Measurements from ENCODE around the gene TENM4. TPM values are rescaled to one million over a fixed set of nuclear protein-coding genes. Genes with fewer than 3 reads are reported as not detected.

TENM4 gene
- total RNA-seq, 2 donors from 2014 or later: 2.6 to 6.8 TPM

DNA sequence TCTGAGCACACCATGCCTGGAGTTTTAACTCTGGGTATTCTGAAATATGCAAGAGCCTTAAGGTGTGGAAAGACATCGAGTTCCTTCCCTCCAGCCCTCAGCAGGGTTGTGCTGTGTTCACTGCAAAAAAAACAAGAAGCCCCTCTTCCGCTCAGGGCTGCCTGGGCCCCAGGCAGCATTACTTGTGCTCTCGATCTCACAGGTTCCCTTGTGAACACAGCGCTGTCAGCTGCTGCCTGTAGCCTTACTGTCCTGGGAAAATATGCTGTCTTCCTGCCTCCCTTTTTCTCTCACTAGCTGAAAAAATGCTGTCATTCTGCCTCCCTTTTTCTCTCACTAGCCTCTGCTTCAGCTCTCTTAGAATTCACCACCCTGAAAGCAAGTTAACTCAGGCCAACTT is 15.7 kb upstream of the TENM4 start:
- no peak overlapping the region for H3K27ac ChIP-seq
- H3K9me3 ChIP-seq: no peaks in the 10 kb centered on the region
- DNase-seq (ENCODE audit: low spot score): no peak
- no peaks in the 10 kb centered on the region for H3K36me3 ChIP-seq
- intact Hi-C loops (cut with DNase I): no loop called here
- TF ChIP-seq POLR2AphosphoS5 (IDR thresholded peaks at IDR 0.05) (no peak), POLR2A (IDR thresholded peaks at IDR 0.05) (no peak), CTCF (IDR thresholded peaks at IDR 0.05) (no peak)
- no peaks in the 10 kb centered on the region for H3K4me1 ChIP-seq (replicated peaks)
- WGBS: 55% methylated on average over 4 of the region's 4 CpGs
- H3K4me3 ChIP-seq: no peak overlapping the region
- H3K27me3 ChIP-seq (replicated peaks; ENCODE audit: insufficient read depth): no peaks in the 10 kb centered on the region

DNA sequence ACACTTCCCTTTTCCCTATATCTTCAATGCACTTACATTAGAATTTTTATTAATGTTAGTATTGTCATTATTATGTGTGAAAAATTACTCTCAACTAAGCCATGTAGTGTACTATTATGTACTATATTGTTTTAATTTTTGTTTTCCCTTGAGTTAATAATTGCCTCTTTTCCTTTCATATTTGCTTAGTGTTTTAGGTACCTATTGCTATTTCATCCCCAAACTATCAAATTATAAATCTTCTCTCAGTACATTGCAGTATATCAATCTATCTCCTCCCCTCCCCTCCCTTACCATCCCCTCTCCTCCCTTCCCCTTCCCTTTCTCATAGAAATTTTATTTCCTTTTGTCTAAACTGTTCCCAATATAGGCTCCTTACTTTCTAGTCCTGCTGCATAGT is 12.8 kb upstream of the TENM4 start:
- no peak overlapping the region for H3K27ac ChIP-seq
- H3K4me1 ChIP-seq (replicated peaks): no peaks in the 10 kb centered on the region
- no peak for DNase-seq (ENCODE audit: low spot score)
- no peaks in the 10 kb centered on the region for H3K9me3 ChIP-seq
- intact Hi-C loops (cut with DNase I): no loop called here
- no peak for TF ChIP-seq POLR2AphosphoS5 (IDR thresholded peaks at IDR 0.05)
- TF ChIP-seq POLR2A (IDR thresholded peaks at IDR 0.05): no peak
- no peak for TF ChIP-seq CTCF (IDR thresholded peaks at IDR 0.05)
- no peaks in the 10 kb centered on the region for H3K36me3 ChIP-seq
- no peak overlapping the region for H3K4me3 ChIP-seq
- no peaks in the 10 kb centered on the region for H3K27me3 ChIP-seq (replicated peaks; ENCODE audit: insufficient read depth)

- no peaks in the 10 kb centered on the region for H3K4me1 ChIP-seq (replicated peaks)
- H3K9me3 ChIP-seq: no peaks in the 10 kb centered on the region
- no peak overlapping the region for H3K4me3 ChIP-seq
- H3K27ac ChIP-seq: no peak overlapping the region
- WGBS: 85% methylated on average over 5 of the region's 5 CpGs
- no peaks in the 10 kb centered on the region for H3K36me3 ChIP-seq
- peaks cover 3% of the 10 kb centered on the region for H3K27me3 ChIP-seq (replicated peaks; ENCODE audit: insufficient read depth)
- intact Hi-C loops (cut with DNase I): no loop called here
- no peak for DNase-seq (ENCODE audit: low spot score)
- no peak for TF ChIP-seq POLR2A (IDR thresholded peaks at IDR 0.05)
- TF ChIP-seq POLR2AphosphoS5 (IDR thresholded peaks at IDR 0.05): no peak
- TF ChIP-seq CTCF (IDR thresholded peaks at IDR 0.05): no peak
Observed at GRCh38 chr11:79449040-79449439, 8.2 kb upstream of the TENM4 start.

- no peak for DNase-seq (ENCODE audit: low spot score)
- Histone ChIP-seq H3K27me3 (replicated peaks; ENCODE audit: insufficient read depth) (peaks cover 3% of the 10 kb centered on the region), H3K9me3 (no peaks in the 10 kb centered on the region), H3K27ac (no peak overlapping the region), H3K36me3 (no peaks in the 10 kb centered on the region), H3K4me3 (no peak overlapping the region), H3K4me1 (replicated peaks) (no peaks in the 10 kb centered on the region)
- TF ChIP-seq POLR2AphosphoS5 (IDR thresholded peaks at IDR 0.05) (no peak), POLR2A (IDR thresholded peaks at IDR 0.05) (no peak), CTCF (IDR thresholded peaks at IDR 0.05) (no peak)
- intact Hi-C loops (cut with DNase I): no loop called here
- WGBS: 54% methylated on average over 5 of the region's 5 CpGs
Observed at GRCh38 chr11:79447038-79447786, 6.4 kb upstream of the TENM4 start.

GRCh38 chr11:79444923-79445322 is 4.1 kb upstream of the TENM4 start:
- 77% methylated on average over 1 of the region's 1 CpG for whole genome bisulfite sequencing
- TF ChIP-seq CTCF (IDR thresholded peaks at IDR 0.05) (no peak), POLR2AphosphoS5 (IDR thresholded peaks at IDR 0.05) (no peak), POLR2A (IDR thresholded peaks at IDR 0.05) (no peak)
- no peak overlapping the region for H3K4me3 ChIP-seq
- H3K27me3 ChIP-seq (replicated peaks; ENCODE audit: insufficient read depth): peaks cover 3% of the 10 kb centered on the region
- no peaks in the 10 kb centered on the region for H3K9me3 ChIP-seq
- H3K36me3 ChIP-seq: no peaks in the 10 kb centered on the region
- no peak for DNase-seq (ENCODE audit: low spot score)
- no peak overlapping the region for H3K27ac ChIP-seq
- intact Hi-C loops (cut with DNase I): no loop called here
- H3K4me1 ChIP-seq (replicated peaks): no peaks in the 10 kb centered on the region
